Progenitor cell of endocrine pancreas (in vitro differentiated cells): Measurements from ENCODE around the gene HOOK2. TPM values are rescaled to one million over a fixed set of nuclear protein-coding genes. Genes with fewer than 3 reads are reported as not detected.

Experiments used
- DNase-seq: peaks from one replicate; pipeline ENCODE4 v3.0.0; 2021; ENCODE audit warnings: low spot score; ENCODE audit not compliant: unreplicated experiment
- H3K27ac Mint-ChIP-seq: 2 replicates; pipeline ENCODE4 v1.8.0; 2021; ENCODE audit warnings: mild to moderate bottlenecking, moderate library complexity, mixed read lengths
- H3K27me3 Mint-ChIP-seq: 2 replicates; pipeline ENCODE4 v1.8.0; 2021; ENCODE audit warnings: mixed read lengths
- H3K36me3 Mint-ChIP-seq: 2 replicates; pipeline ENCODE4 v1.8.0; 2022; ENCODE audit warnings: mixed read lengths; ENCODE audit not compliant: insufficient read depth
- H3K4me1 Mint-ChIP-seq: 2 replicates; pipeline ENCODE4 v1.8.0; 2021; ENCODE audit warnings: low read depth, mixed read lengths
- H3K4me3 Mint-ChIP-seq: 2 replicates; pipeline ENCODE4 v1.8.0; 2021; ENCODE audit warnings: low read depth, mild to moderate bottlenecking, moderate library complexity, mixed read lengths
- H3K9me3 Mint-ChIP-seq: 2 replicates; pipeline ENCODE4 v1.8.0; 2021; ENCODE audit warnings: low read depth, mixed read lengths
- total RNA-seq: library from RNA; stranded (reverse); gene quantifications from 2 replicates; pipeline ENCODE4 v1.2.1, GENCODE V29; 2021
- TF ChIP-seq, protein P1 (sequence below): fragments of 200-600 bp; sonication (generic); IDR thresholded peaks from one replicate; pipeline ENCODE4 v1.5.0; 2021; ENCODE audit warnings: antibody characterized with exemption, mild to moderate bottlenecking; ENCODE audit not compliant: unreplicated experiment

The HOOK2 gene
- total RNA-seq, 1 donor from 2014 or later = 115 TPM

DNA sequence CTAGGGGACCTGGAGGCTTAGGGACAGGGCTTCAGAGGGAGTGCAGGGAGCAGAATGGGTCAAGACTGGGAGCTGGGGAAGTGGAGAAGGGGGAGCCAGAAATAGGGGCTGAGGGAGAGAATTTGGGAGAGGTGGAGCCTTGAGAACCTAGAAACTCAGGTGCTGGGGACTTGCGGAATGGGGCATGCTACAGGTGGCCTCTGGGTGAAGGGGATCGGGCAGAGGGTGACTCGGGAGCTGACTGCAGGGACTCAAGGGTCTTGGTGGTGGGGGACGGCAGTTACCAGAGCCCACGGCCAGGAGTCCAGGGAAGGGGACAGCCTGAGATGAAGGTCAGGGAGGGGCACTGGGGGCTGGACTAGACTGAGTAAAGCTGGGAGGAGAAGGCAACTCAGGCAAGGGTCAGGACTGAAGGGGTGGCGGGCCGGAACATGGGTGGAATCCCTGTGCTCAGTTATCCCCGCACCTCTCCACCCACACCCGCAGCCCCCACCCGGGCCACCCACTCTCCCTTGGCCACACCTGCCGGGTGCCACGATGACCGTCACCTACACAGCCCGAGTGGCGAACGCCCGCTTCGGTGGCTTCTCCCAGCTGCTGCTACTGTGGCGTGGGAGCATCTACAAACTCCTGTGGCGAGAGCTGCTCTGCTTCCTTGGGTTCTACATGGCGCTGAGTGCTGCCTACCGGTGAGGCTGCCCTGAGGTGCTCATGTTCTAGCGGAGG lies 23.1 kb downstream of the HOOK2 start:
- no peak overlapping the region for H3K4me3 Mint-ChIP-seq
- no peak overlapping the region for H3K27ac Mint-ChIP-seq
- DNase-seq = no peak
- H3K27me3 Mint-ChIP-seq = peaks cover 46% of the 10 kb centered on the region
- H3K4me1 Mint-ChIP-seq = peaks cover 4% of the 10 kb centered on the region
- H3K9me3 Mint-ChIP-seq = peaks cover 5% of the 10 kb centered on the region
- peaks cover 12% of the 10 kb centered on the region for H3K36me3 Mint-ChIP-seq
- TF ChIP-seq, protein P1, sequence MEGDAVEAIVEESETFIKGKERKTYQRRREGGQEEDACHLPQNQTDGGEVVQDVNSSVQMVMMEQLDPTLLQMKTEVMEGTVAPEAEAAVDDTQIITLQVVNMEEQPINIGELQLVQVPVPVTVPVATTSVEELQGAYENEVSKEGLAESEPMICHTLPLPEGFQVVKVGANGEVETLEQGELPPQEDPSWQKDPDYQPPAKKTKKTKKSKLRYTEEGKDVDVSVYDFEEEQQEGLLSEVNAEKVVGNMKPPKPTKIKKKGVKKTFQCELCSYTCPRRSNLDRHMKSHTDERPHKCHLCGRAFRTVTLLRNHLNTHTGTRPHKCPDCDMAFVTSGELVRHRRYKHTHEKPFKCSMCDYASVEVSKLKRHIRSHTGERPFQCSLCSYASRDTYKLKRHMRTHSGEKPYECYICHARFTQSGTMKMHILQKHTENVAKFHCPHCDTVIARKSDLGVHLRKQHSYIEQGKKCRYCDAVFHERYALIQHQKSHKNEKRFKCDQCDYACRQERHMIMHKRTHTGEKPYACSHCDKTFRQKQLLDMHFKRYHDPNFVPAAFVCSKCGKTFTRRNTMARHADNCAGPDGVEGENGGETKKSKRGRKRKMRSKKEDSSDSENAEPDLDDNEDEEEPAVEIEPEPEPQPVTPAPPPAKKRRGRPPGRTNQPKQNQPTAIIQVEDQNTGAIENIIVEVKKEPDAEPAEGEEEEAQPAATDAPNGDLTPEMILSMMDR = no peak

DNA sequence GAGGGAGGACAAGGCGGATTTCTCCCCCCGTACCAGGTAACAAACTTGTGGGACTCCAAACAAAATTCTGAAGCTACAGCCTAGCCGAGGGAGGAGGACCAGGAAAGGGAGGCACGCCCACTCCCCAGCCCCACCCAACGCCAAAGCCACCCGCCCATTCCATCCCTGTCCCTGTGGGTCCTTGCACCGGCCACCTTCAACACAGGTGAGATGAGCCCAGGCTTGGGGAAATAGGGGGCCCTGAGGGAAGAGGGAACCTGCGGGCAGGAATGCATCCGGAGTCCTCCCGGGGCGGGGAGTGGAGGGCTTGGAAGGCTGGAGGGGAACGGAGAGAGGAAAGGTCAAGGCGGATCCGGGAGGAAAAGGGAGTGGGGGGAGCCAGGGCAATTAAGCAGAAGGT lies 23.7 kb downstream of the HOOK2 start, which contains the start of gene BEST2:
TSS of gene BEST2 (plus strand) at position 157 of the 400 bp plus-strand sequence. CDS start 802 bp downstream, outside the sequence.
- H3K4me1 Mint-ChIP-seq = peaks cover 4% of the 10 kb centered on the region
- no peak within 1 kb of the TSS for H3K4me3 Mint-ChIP-seq
- no peak within 1 kb of the TSS for H3K27ac Mint-ChIP-seq
- TF ChIP-seq, protein P1 = no peak
- no peak for DNase-seq
- H3K9me3 Mint-ChIP-seq = peaks cover 5% of the 10 kb centered on the region
- peaks cover 46% of the 10 kb centered on the region for H3K27me3 Mint-ChIP-seq
- peaks cover 15% of the 10 kb centered on the region for H3K36me3 Mint-ChIP-seq

DNA sequence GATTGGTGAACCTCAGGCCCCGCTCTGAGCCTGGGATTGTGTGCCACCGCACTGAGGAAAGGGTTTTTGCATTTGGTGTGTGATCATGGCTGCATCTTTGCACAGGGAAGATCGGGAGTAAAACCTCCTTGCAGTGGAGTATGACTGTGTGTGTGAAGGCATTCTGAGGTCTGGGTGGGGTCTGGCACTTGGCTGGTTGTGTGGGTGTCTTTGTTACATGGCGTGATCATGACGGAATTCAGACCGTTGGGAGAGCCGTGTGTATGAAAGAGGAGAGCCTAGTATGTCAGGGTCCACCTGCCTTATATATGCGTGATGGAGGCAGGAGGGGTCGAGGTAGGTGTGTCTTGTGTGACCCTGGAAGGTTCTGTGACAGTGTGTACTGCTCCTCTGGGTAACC lies 24.5 kb downstream of the HOOK2 start:
- H3K4me3 Mint-ChIP-seq = no peak overlapping the region

DNA sequence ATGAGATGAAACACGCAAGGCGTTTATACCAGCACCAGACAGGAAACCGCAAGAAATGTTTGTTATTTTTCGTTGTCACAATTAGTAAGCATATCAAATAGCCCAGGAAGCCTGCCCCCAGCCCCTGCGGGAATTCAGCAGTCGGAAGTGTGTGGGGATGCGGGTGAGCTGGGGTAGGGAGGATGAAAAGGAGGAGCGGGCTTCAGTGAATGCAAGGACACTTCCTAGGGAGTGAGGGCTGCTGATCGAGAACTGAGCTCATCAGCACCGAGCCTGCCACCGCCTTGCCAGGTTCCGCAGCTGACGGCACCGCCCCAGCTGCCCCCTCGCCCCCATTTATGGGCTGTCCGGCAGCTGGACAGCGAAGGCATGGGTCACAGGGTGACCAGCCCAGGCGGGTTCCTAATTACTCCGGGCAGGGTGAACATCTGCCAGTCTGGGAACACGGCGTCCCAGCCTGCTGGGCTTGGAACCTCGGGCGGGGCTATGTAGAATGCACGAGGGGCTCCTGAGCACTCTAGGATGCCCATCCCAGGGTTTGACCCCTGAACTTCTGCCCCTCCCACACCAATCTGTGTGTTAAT lies 25.3 kb downstream of the HOOK2 start:
- Mint-ChIP-seq H3K4me3 (no peak overlapping the region), H3K4me1 (no peaks in the 10 kb centered on the region), H3K36me3 (peaks cover 19% of the 10 kb centered on the region), H3K27ac (no peak overlapping the region), H3K9me3 (peaks cover 5% of the 10 kb centered on the region), H3K27me3 (peaks cover 46% of the 10 kb centered on the region)
- no peak for DNase-seq
- TF ChIP-seq, protein P1 = no peak

More for the DNA sequence above, 24.5 kb downstream of the HOOK2 start:
- Mint-ChIP-seq H3K4me1 (no peaks in the 10 kb centered on the region), H3K27me3 (peaks cover 46% of the 10 kb centered on the region), H3K36me3 (peaks cover 17% of the 10 kb centered on the region), H3K9me3 (peaks cover 5% of the 10 kb centered on the region), H3K27ac (no peak overlapping the region)
- TF ChIP-seq, protein P1 = no peak
- DNase-seq = no peak

DNA sequence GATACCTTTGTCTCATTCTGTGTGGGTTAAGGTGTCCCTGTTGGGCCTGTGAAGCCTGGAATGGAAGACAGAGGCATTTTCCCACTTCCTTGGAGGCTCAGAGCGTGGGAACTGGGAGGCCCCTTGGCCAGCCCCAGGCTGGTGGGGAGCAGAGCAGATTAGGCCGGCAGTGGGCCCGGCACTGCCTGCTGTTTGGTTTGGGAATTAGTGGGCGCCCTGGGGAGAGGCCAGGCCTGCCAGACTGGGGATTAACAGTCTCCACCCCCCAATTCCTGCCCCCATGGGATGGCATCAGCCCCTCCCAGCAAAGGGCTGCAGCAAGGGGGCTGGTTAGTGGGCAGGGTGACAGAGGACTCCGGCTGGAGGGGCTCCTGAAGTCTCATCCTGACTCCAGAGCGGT lies 26.9 kb downstream of the HOOK2 start:
- no peak overlapping the region for H3K4me3 Mint-ChIP-seq
- peaks cover 23% of the 10 kb centered on the region for H3K36me3 Mint-ChIP-seq
- TF ChIP-seq, protein P1 = no peak
- no peaks in the 10 kb centered on the region for H3K4me1 Mint-ChIP-seq
- H3K9me3 Mint-ChIP-seq = peaks cover 5% of the 10 kb centered on the region
- no peak for DNase-seq
- no peak overlapping the region for H3K27ac Mint-ChIP-seq
- H3K27me3 Mint-ChIP-seq = peaks cover 43% of the 10 kb centered on the region
